NCI-H226 (cell line): ENCODE measurements around the gene MRFAP1L1.
A peak's percentile ranks its signal among the peaks of the same experiment; 100 is the strongest.
"Not testable (repeated sequence)": the region's sequence is repeated elsewhere in the genome, so short reads cannot be mapped to it uniquely, and the experiment has no call there.

Experiments
- DNase-seq: peaks from one replicate; pipeline ENCODE4 v3.0.0-alpha.2; 2015

Gene MRFAP1L1

GRCh38 chr4:6686104-6686787 is 23.4 kb downstream of the MRFAP1L1 start:
- no peak for DNase-seq

GRCh38 chr4:6684656-6685055 is 25.0 kb downstream of the MRFAP1L1 start:
- no peak for DNase-seq

GRCh38 chr4:6682862-6683590 is 26.6 kb downstream of the MRFAP1L1 start:
- no peak for DNase-seq

- no peak for DNase-seq
Observed at GRCh38 chr4:6681191-6681590, 28.5 kb downstream of the MRFAP1L1 start.

GRCh38 chr4:6680372-6681034 is 29.2 kb downstream of the MRFAP1L1 start:
- no peak for DNase-seq

GRCh38 chr4:6676722-6677558 is 32.7 kb downstream of the MRFAP1L1 start:
- DNase-seq = no peak

- DNase-seq = peak; percentile 32
Observed at GRCh38 chr4:6674500-6675149, 35.0 kb downstream of the MRFAP1L1 start.

GRCh38 chr4:6673660-6674499 is 35.8 kb downstream of the MRFAP1L1 start:
- peak; percentile 93 for DNase-seq

- DNase-seq = not testable (repeated sequence)
Observed at GRCh38 chr4:6673191-6673659, 36.4 kb downstream of the MRFAP1L1 start.

GRCh38 chr4:6672541-6673190 is 37.0 kb downstream of the MRFAP1L1 start:
- DNase-seq = not testable (repeated sequence)

- DNase-seq = no peak
Observed at GRCh38 chr4:6672131-6672530, 37.5 kb downstream of the MRFAP1L1 start.

GRCh38 chr4:6671648-6672047 is 38.0 kb downstream of the MRFAP1L1 start:
- DNase-seq = peak; percentile 14

- DNase-seq = no peak
Observed at GRCh38 chr4:6668391-6668790, 41.3 kb downstream of the MRFAP1L1 start.

- no peak for DNase-seq
Observed at GRCh38 chr4:6665320-6665654, 44.4 kb downstream of the MRFAP1L1 start.

GRCh38 chr4:6663596-6664393 is 45.9 kb downstream of the MRFAP1L1 start:
- DNase-seq = no peak

- DNase-seq = no peak
Observed at GRCh38 chr4:6662591-6662990, 47.1 kb downstream of the MRFAP1L1 start.

GRCh38 chr4:6660430-6660829 is 49.2 kb downstream of the MRFAP1L1 start:
- peak; percentile 55 for DNase-seq

- DNase-seq = no peak
Observed at GRCh38 chr4:6659897-6660296, 49.8 kb downstream of the MRFAP1L1 start.

GRCh38 chr4:6658597-6659075 is 51.0 kb downstream of the MRFAP1L1 start:
- DNase-seq = no peak

- no peak for DNase-seq
Observed at GRCh38 chr4:6658209-6658595, 51.5 kb downstream of the MRFAP1L1 start.
